Fibroblast of lung (primary cell): ENCODE results near the gene DTL. TPM values are rescaled to one million over a fixed set of nuclear protein-coding genes. Genes with fewer than 3 reads are reported as not detected.

Experiments
- DNase-seq, 2 donors: peaks; one replicate each; pipeline versions ENCODE4 v3.0.0 to v3.0.0-alpha.2; 2010; ENCODE audit warnings: low read depth in 2 of 2
- H2AFZ ChIP-seq: 2 replicates; pipeline ENCODE4 v1.5.1; 2012; ENCODE audit warnings: low read length, control low read depth, inconsistent platforms
- H3K27ac ChIP-seq: 2 replicates; pipeline ENCODE4 v1.5.1; 2011; ENCODE audit warnings: low read length, control low read depth; ENCODE audit not compliant: insufficient read depth
- H3K27me3 ChIP-seq: 2 replicates; pipeline ENCODE4 v1.5.1; 2011; ENCODE audit warnings: mild to moderate bottlenecking, low read length; ENCODE audit not compliant: control insufficient read depth, insufficient read depth
- H3K36me3 ChIP-seq: 2 replicates; pipeline ENCODE4 v1.5.1; 2011; ENCODE audit warnings: low read length; ENCODE audit not compliant: control insufficient read depth, insufficient read depth
- H3K4me1 ChIP-seq: 2 replicates; pipeline ENCODE4 v1.5.1; 2011; ENCODE audit warnings: low read length; ENCODE audit not compliant: control insufficient read depth, insufficient read depth; ENCODE audit errors: extremely low read depth
- H3K4me2 ChIP-seq: 2 replicates; pipeline ENCODE4 v1.5.1; 2011; ENCODE audit warnings: low read length, control low read depth; ENCODE audit not compliant: insufficient read depth; ENCODE audit errors: extremely low read depth
- H3K4me3 ChIP-seq, 4 experiments: fragments of 200-600 bp in 1 of 4; sonication (generic) in 1 of 4; replicated peaks in 1 of 4; 2 replicates each; pipeline ENCODE4 v1.5.1; 2011 to 2016; ENCODE audit warnings: low read length in 4 of 4, low read depth in 3 of 4, mild to moderate bottlenecking in 3 of 4, control low read depth in 2 of 4, inconsistent platforms in 1 of 4, mixed read lengths in 1 of 4; ENCODE audit not compliant: insufficient read depth in 1 of 4; ENCODE audit errors: control extremely low read depth in 1 of 4
- H3K79me2 ChIP-seq: 2 replicates; pipeline ENCODE4 v1.5.1; 2012; ENCODE audit warnings: mild to moderate bottlenecking, low read length, inconsistent platforms; ENCODE audit not compliant: control insufficient read depth, insufficient read depth
- H3K9ac ChIP-seq: 2 replicates; pipeline ENCODE4 v1.5.1; 2011; ENCODE audit warnings: mild to moderate bottlenecking, low read length, control low read depth; ENCODE audit not compliant: insufficient read depth
- H3K9me3 ChIP-seq: 2 replicates; pipeline ENCODE4 v1.5.1; 2012; ENCODE audit warnings: low read depth, low read length; ENCODE audit not compliant: control insufficient read depth, insufficient read depth
- H4K20me1 ChIP-seq: 2 replicates; pipeline ENCODE4 v1.5.1; 2011; ENCODE audit warnings: low read length; ENCODE audit not compliant: control insufficient read depth, insufficient read depth; ENCODE audit errors: extremely low read depth
- EZH2 ChIP-seq: IDR thresholded peaks from 2 replicates; pipeline ENCODE4 v1.5.1; 2012; ENCODE audit warnings: low read length, control low read depth, mild to moderate bottlenecking; ENCODE audit errors: missing control alignments
- polyA plus RNA-seq, 2 donors: library from polyadenylated mRNA; depleted of rRNA in 1 of 2; stranded (reverse) in 1 of 2; unstranded in 1 of 2; fragments of >200 nt; gene quantifications; 2 replicates each; pipeline ENCODE4 v1.2.1, GENCODE V29; 2011 to 2012; ENCODE audit warnings: missing spikeins in 1 of 2
- total RNA-seq: library from RNA; depleted of rRNA; stranded (reverse); fragments of >200 nt; gene quantifications from 2 replicates; pipeline ENCODE4 v1.2.1, GENCODE V29; 2014
- TF ChIP-seq, protein P1 (sequence below), 2 donors: IDR thresholded peaks in 1 of 2; conservative IDR thresholded peaks in 1 of 2; 1 replicate in 1 of 2; 2 replicates in 1 of 2; pipeline ENCODE4 v1.5.1; 2011 to 2012; ENCODE audit warnings: low read length in 2 of 2, control low read depth in 1 of 2, inconsistent platforms in 1 of 2, low read depth in 1 of 2, mild to moderate bottlenecking in 1 of 2

Gene DTL
- total and polyA plus RNA-seq, 2 donors (not counting 1 experiment from before 2014, with no cell fraction given), result 2.8 to 8.7 TPM

- no peak overlapping the region for H3K27ac ChIP-seq
- no peaks in the 10 kb centered on the region for H3K27me3 ChIP-seq
- no peaks in the 10 kb centered on the region for H3K79me2 ChIP-seq
- H4K20me1 ChIP-seq, result no peaks in the 10 kb centered on the region
- no peak for TF ChIP-seq EZH2
- TF ChIP-seq, protein P1, sequence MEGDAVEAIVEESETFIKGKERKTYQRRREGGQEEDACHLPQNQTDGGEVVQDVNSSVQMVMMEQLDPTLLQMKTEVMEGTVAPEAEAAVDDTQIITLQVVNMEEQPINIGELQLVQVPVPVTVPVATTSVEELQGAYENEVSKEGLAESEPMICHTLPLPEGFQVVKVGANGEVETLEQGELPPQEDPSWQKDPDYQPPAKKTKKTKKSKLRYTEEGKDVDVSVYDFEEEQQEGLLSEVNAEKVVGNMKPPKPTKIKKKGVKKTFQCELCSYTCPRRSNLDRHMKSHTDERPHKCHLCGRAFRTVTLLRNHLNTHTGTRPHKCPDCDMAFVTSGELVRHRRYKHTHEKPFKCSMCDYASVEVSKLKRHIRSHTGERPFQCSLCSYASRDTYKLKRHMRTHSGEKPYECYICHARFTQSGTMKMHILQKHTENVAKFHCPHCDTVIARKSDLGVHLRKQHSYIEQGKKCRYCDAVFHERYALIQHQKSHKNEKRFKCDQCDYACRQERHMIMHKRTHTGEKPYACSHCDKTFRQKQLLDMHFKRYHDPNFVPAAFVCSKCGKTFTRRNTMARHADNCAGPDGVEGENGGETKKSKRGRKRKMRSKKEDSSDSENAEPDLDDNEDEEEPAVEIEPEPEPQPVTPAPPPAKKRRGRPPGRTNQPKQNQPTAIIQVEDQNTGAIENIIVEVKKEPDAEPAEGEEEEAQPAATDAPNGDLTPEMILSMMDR (conservative IDR thresholded peaks at IDR 0.05 in 1 of 2, IDR thresholded peaks at IDR 0.05 in 1 of 2; ENCODE audit: low read depth in 1 of 2, low read length in 2 of 2), result no peak
- H3K9me3 ChIP-seq, result no peaks in the 10 kb centered on the region
- H3K4me1 ChIP-seq, result peaks cover 2% of the 10 kb centered on the region
- peak in 1 of 2 donors; percentile 36 for DNase-seq
- H3K9ac ChIP-seq, result no peak overlapping the region
- no peak overlapping the region for H2AFZ ChIP-seq
- H3K4me3 ChIP-seq, result no peak overlapping the region
- no peaks in the 10 kb centered on the region for H3K36me3 ChIP-seq
- no peak overlapping the region for H3K4me2 ChIP-seq
Measured at GRCh38 chr1:212108981-212109380, 73.4 kb downstream of the DTL start.

GRCh38 chr1:212109728-212110127 is 74.2 kb downstream of the DTL start:
- peak in 1 of 2 donors; percentile 15 for DNase-seq
- no peaks in the 10 kb centered on the region for H3K27me3 ChIP-seq
- no peak overlapping the region for H3K27ac ChIP-seq
- no peaks in the 10 kb centered on the region for H4K20me1 ChIP-seq
- no peak overlapping the region for H3K4me3 ChIP-seq
- no peaks in the 10 kb centered on the region for H3K36me3 ChIP-seq
- peak overlapping the region; percentile 54 for H2AFZ ChIP-seq
- no peak overlapping the region for H3K9ac ChIP-seq
- H3K4me1 ChIP-seq, result peaks cover 2% of the 10 kb centered on the region
- no peaks in the 10 kb centered on the region for H3K9me3 ChIP-seq
- TF ChIP-seq, protein P1 (conservative IDR thresholded peaks at IDR 0.05 in 1 of 2, IDR thresholded peaks at IDR 0.05 in 1 of 2; ENCODE audit: low read depth in 1 of 2, low read length in 2 of 2), result no peak
- TF ChIP-seq EZH2, result no peak
- H3K4me2 ChIP-seq, result no peak overlapping the region
- no peaks in the 10 kb centered on the region for H3K79me2 ChIP-seq

DNA sequence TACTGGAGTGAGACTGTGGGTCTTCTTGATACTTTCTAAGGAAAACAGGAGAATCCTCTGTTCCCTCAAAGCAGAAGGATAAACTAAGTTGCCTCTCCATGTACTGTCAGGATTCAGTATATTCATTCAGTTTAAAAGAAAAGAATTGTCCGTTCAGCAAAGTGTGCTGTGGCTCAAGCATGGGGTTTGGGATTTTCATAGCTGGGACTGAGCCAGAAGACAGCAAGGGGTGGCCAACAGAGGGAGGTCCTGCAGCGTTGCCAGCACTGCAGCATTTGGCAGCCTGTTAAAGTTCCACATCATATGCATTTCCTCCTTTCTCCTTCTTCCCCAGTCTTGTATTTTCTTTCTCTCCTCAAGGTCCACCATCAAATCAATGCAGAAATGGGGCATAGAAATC is 75.1 kb downstream of the DTL start:
- H3K27ac ChIP-seq, result no peak overlapping the region
- DNase-seq, result peak; percentile 47 to 63
- H3K9me3 ChIP-seq, result no peaks in the 10 kb centered on the region
- H3K9ac ChIP-seq, result no peak overlapping the region
- H3K4me1 ChIP-seq, result peaks cover 2% of the 10 kb centered on the region
- TF ChIP-seq, protein P1 (conservative IDR thresholded peaks at IDR 0.05 in 1 of 2, IDR thresholded peaks at IDR 0.05 in 1 of 2; ENCODE audit: low read depth in 1 of 2, low read length in 2 of 2), result peak in 1 of 2 donors; percentile 38
- no peak for TF ChIP-seq EZH2
- no peaks in the 10 kb centered on the region for H3K27me3 ChIP-seq
- H4K20me1 ChIP-seq, result no peaks in the 10 kb centered on the region
- no peaks in the 10 kb centered on the region for H3K79me2 ChIP-seq
- H3K36me3 ChIP-seq, result no peaks in the 10 kb centered on the region
- no peak overlapping the region for H2AFZ ChIP-seq
- H3K4me2 ChIP-seq, result no peak overlapping the region
- H3K4me3 ChIP-seq, result no peak overlapping the region
